Liver (tissue), 9 donors: ENCODE measurements around the gene EYA3. TPM values are rescaled to one million over a fixed set of nuclear protein-coding genes. Genes with fewer than 3 reads are reported as not detected.

ENCODE experiments used
- DNase-seq: peaks from one replicate; pipeline ENCODE4 v3.0.0-alpha.2; 2017; ENCODE audit warnings: low spot score
- H3K27ac ChIP-seq, 2 donors: one replicate each; pipeline ENCODE4 v1.7.0; 2013; ENCODE audit warnings: inconsistent platforms in 2 of 2, low read length in 2 of 2, control low read depth in 1 of 2, low read depth in 1 of 2, mild to moderate bottlenecking in 1 of 2
- H3K27me3 ChIP-seq, 4 donors: one replicate each; pipeline versions ENCODE4 v1.6.1 to v1.7.0; 2013; ENCODE audit warnings: low read length in 3 of 4, inconsistent platforms in 1 of 4, mild to moderate bottlenecking in 1 of 4, moderate library complexity in 1 of 4; ENCODE audit not compliant: control insufficient read depth in 4 of 4, insufficient read depth in 4 of 4
- H3K36me3 ChIP-seq, 4 donors: one replicate each; pipeline versions ENCODE4 v1.6.1 to v1.7.0; 2013; ENCODE audit warnings: low read length in 3 of 4, mild to moderate bottlenecking in 3 of 4, low read depth in 1 of 4, moderate library complexity in 1 of 4; ENCODE audit not compliant: control insufficient read depth in 4 of 4, insufficient read depth in 3 of 4
- H3K4me1 ChIP-seq, 4 donors: one replicate each; pipeline versions ENCODE4 v1.6.1 to v1.7.0; 2013; ENCODE audit warnings: low read length in 3 of 4, mild to moderate bottlenecking in 3 of 4, moderate library complexity in 1 of 4; ENCODE audit not compliant: control insufficient read depth in 4 of 4, insufficient read depth in 4 of 4
- H3K4me3 ChIP-seq, 3 donors: one replicate each; pipeline versions ENCODE4 v1.6.1 to v1.7.0; 2013; ENCODE audit warnings: low read length in 3 of 3, control low read depth in 1 of 3, low read depth in 1 of 3, mild to moderate bottlenecking in 1 of 3
- H3K9ac ChIP-seq, 2 donors: one replicate each; pipeline ENCODE4 v1.7.0; 2013; ENCODE audit warnings: low read length in 2 of 2, mild to moderate bottlenecking in 2 of 2, moderate library complexity in 2 of 2, control low read depth in 1 of 2, low read depth in 1 of 2
- H3K9me3 ChIP-seq, 4 donors: one replicate each; pipeline versions ENCODE4 v1.6.1 to v1.7.0; 2013; ENCODE audit warnings: low read length in 3 of 4; ENCODE audit not compliant: control insufficient read depth in 4 of 4
- EGR1 ChIP-seq, 2 donors: IDR thresholded peaks; 2 replicates each; pipeline ENCODE4 v1.6.1; 2016 to 2018; ENCODE audit warnings: antibody characterized with exemption in 2 of 2, low read depth in 2 of 2
- FOXA1 ChIP-seq: IDR thresholded peaks from 2 replicates; pipeline ENCODE4 v1.6.1; 2016; ENCODE audit warnings: antibody characterized with exemption
- FOXA2 ChIP-seq: IDR thresholded peaks from 2 replicates; pipeline ENCODE4 v1.6.1; 2016; ENCODE audit warnings: antibody characterized with exemption
- GABPA ChIP-seq, 2 donors: IDR thresholded peaks in 1 of 2; conservative IDR thresholded peaks in 1 of 2; 2 replicates each; pipeline ENCODE4 v1.6.1; 2016; ENCODE audit warnings: antibody characterized with exemption in 2 of 2, mild to moderate bottlenecking in 1 of 2, moderate library complexity in 1 of 2
- HNF4A ChIP-seq, 2 donors: conservative IDR thresholded peaks; 2 replicates each; pipeline ENCODE4 v1.6.1; 2016; ENCODE audit warnings: antibody characterized with exemption in 2 of 2, mild to moderate bottlenecking in 2 of 2
- HNF4G ChIP-seq: IDR thresholded peaks from 2 replicates; pipeline ENCODE4 v1.6.1; 2016; ENCODE audit warnings: antibody characterized with exemption
- JUND ChIP-seq, 2 donors: IDR thresholded peaks; 2 replicates each; pipeline ENCODE4 v1.6.1; 2016; ENCODE audit warnings: antibody characterized with exemption in 2 of 2
- NR2F2 ChIP-seq: IDR thresholded peaks from 2 replicates; pipeline ENCODE4 v1.6.1; 2016; ENCODE audit warnings: antibody characterized with exemption
- RAD21 ChIP-seq, 2 donors: IDR thresholded peaks; 2 replicates each; pipeline ENCODE4 v1.6.1; 2016; ENCODE audit warnings: antibody characterized with exemption in 2 of 2, mild to moderate bottlenecking in 2 of 2
- SP1 ChIP-seq: IDR thresholded peaks from 2 replicates; pipeline ENCODE4 v1.6.1; 2018; ENCODE audit warnings: antibody characterized with exemption, mild to moderate bottlenecking
- TAF1 ChIP-seq: conservative IDR thresholded peaks from 2 replicates; pipeline ENCODE4 v1.6.1; 2016; ENCODE audit warnings: antibody characterized with exemption, mild to moderate bottlenecking
- YY1 ChIP-seq: IDR thresholded peaks from 2 replicates; pipeline ENCODE4 v1.6.1; 2016; ENCODE audit warnings: antibody characterized with exemption, mild to moderate bottlenecking
- polyA plus RNA-seq, 2 donors: library from polyadenylated mRNA; stranded (reverse) in 1 of 2; unstranded in 1 of 2; fragments of 200-250 nt in 1 of 2; fragments of >200 nt in 1 of 2; fragmentation: Nextera tagmentation in 1 of 2; extraction: Ambion mirVana in 1 of 2; gene quantifications; one replicate each; pipeline versions ENCODE4 v1.2.1 to v1.2.3, GENCODE V29; 2013 to 2015
- total RNA-seq, 2 donors: library from RNA; depleted of rRNA; stranded (reverse); fragments of >200 nt; gene quantifications; one replicate each; pipeline ENCODE4 v1.2.3, GENCODE V29; 2014
- TF ChIP-seq, protein P1 (sequence below): IDR thresholded peaks from 2 replicates; pipeline ENCODE4 v1.6.1; 2016; ENCODE audit warnings: antibody characterized with exemption, mild to moderate bottlenecking
- TF ChIP-seq, protein P2 (sequence below): IDR thresholded peaks from 2 replicates; pipeline ENCODE4 v1.6.1; 2016; ENCODE audit warnings: antibody characterized with exemption
- TF ChIP-seq, protein P3 (sequence below): fragments of 150-350 bp; IDR thresholded peaks from 2 replicates; pipeline ENCODE4 v1.5.1; 2017; ENCODE audit warnings: improper control_type of control experiment, low read depth, low read length; ENCODE audit not compliant: missing input control
- TF ChIP-seq, protein P4 (sequence below): IDR thresholded peaks from 2 replicates; pipeline ENCODE4 v1.6.1; 2016; ENCODE audit warnings: antibody characterized with exemption
- TF ChIP-seq, protein P5 (sequence below): IDR thresholded peaks from 2 replicates; pipeline ENCODE4 v1.6.1; 2016; ENCODE audit warnings: antibody characterized with exemption
- donor health status: healthy.
- donor health status: healthy.
- donor health status: healthy.
- donor health status: healthy.
- donor health status: healthy.

Gene EYA3
- total and polyA plus RNA-seq, 4 donors: 3.6 to 12.6 (median 6.0) TPM

DNA sequence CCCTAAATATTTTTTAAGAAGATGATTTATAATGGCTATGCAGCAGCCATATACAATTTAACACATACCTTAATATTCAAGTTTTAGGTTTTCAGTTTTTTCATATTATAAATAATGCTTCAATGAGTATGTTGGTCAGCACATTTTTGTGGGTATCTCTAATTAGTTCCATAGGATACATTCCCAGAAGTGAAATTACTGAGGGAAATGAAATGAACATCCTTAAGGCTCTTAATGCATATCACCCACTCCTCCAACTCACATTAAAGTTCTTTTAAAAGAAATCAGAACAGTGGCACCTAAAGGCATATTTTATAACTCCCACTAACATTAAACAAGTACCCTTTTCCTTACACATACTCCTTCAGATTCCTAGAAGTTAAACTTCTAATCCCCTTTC lies 56.1 kb downstream of the EYA3 start:
- no peaks in the 10 kb centered on the region for H3K4me1 ChIP-seq
- DNase-seq: no peak
- H3K4me3 ChIP-seq: no peak overlapping the region
- TF ChIP-seq, protein P1, sequence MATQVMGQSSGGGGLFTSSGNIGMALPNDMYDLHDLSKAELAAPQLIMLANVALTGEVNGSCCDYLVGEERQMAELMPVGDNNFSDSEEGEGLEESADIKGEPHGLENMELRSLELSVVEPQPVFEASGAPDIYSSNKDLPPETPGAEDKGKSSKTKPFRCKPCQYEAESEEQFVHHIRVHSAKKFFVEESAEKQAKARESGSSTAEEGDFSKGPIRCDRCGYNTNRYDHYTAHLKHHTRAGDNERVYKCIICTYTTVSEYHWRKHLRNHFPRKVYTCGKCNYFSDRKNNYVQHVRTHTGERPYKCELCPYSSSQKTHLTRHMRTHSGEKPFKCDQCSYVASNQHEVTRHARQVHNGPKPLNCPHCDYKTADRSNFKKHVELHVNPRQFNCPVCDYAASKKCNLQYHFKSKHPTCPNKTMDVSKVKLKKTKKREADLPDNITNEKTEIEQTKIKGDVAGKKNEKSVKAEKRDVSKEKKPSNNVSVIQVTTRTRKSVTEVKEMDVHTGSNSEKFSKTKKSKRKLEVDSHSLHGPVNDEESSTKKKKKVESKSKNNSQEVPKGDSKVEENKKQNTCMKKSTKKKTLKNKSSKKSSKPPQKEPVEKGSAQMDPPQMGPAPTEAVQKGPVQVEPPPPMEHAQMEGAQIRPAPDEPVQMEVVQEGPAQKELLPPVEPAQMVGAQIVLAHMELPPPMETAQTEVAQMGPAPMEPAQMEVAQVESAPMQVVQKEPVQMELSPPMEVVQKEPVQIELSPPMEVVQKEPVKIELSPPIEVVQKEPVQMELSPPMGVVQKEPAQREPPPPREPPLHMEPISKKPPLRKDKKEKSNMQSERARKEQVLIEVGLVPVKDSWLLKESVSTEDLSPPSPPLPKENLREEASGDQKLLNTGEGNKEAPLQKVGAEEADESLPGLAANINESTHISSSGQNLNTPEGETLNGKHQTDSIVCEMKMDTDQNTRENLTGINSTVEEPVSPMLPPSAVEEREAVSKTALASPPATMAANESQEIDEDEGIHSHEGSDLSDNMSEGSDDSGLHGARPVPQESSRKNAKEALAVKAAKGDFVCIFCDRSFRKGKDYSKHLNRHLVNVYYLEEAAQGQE: no peak
- TF ChIP-seq, protein P2, sequence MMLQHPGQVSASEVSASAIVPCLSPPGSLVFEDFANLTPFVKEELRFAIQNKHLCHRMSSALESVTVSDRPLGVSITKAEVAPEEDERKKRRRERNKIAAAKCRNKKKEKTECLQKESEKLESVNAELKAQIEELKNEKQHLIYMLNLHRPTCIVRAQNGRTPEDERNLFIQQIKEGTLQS: no peak
- TF ChIP-seq TAF1 (no peak), HNF4G (no peak), JUND (IDR thresholded peaks at IDR 0.05) (no peak), FOXA2 (no peak), NR2F2 (no peak), SP1 (no peak), EGR1 (IDR thresholded peaks at IDR 0.05; ENCODE audit: low read depth in 2 of 2) (no peak), RAD21 (IDR thresholded peaks at IDR 0.05) (no peak)
- TF ChIP-seq, protein P3, sequence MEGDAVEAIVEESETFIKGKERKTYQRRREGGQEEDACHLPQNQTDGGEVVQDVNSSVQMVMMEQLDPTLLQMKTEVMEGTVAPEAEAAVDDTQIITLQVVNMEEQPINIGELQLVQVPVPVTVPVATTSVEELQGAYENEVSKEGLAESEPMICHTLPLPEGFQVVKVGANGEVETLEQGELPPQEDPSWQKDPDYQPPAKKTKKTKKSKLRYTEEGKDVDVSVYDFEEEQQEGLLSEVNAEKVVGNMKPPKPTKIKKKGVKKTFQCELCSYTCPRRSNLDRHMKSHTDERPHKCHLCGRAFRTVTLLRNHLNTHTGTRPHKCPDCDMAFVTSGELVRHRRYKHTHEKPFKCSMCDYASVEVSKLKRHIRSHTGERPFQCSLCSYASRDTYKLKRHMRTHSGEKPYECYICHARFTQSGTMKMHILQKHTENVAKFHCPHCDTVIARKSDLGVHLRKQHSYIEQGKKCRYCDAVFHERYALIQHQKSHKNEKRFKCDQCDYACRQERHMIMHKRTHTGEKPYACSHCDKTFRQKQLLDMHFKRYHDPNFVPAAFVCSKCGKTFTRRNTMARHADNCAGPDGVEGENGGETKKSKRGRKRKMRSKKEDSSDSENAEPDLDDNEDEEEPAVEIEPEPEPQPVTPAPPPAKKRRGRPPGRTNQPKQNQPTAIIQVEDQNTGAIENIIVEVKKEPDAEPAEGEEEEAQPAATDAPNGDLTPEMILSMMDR: no peak
- peaks cover 0 to 9% (median 4%) of the 10 kb centered on the region in 4 donors for H3K36me3 ChIP-seq
- H3K27me3 ChIP-seq: no peaks in the 10 kb centered on the region
- H3K9me3 ChIP-seq: no peaks in the 10 kb centered on the region
- no peak overlapping the region for H3K27ac ChIP-seq
- H3K9ac ChIP-seq: no peak overlapping the region

DNA sequence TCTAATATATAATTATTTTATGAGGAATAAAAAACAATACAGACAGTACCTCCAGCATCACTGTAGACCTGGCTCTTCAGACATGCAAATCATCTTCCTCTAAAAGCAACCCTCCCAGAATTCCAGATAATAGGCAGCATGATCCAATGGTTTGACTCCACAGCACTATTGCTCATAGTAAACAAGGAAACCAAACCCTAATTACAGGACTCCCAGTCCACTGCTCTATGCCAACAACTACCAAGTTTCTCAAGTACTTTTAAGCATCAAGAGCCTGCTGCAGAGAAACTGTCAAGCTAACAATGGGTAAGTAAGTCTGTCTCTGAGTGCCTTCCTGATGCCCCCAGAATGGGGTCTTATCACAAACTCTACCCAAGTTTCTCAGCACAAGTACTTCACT lies 57.2 kb downstream of the EYA3 start:
- H3K9me3 ChIP-seq: no peaks in the 10 kb centered on the region
- no peak overlapping the region for H3K27ac ChIP-seq
- H3K4me3 ChIP-seq: no peak overlapping the region
- TF ChIP-seq, protein P4, sequence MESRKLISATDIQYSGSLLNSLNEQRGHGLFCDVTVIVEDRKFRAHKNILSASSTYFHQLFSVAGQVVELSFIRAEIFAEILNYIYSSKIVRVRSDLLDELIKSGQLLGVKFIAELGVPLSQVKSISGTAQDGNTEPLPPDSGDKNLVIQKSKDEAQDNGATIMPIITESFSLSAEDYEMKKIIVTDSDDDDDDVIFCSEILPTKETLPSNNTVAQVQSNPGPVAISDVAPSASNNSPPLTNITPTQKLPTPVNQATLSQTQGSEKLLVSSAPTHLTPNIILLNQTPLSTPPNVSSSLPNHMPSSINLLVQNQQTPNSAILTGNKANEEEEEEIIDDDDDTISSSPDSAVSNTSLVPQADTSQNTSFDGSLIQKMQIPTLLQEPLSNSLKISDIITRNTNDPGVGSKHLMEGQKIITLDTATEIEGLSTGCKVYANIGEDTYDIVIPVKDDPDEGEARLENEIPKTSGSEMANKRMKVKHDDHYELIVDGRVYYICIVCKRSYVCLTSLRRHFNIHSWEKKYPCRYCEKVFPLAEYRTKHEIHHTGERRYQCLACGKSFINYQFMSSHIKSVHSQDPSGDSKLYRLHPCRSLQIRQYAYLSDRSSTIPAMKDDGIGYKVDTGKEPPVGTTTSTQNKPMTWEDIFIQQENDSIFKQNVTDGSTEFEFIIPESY: no peak
- TF ChIP-seq FOXA2 (no peak), YY1 (no peak), SP1 (no peak), HNF4A (conservative IDR thresholded peaks at IDR 0.05) (no peak), GABPA (IDR thresholded peaks at IDR 0.05 in 1 of 2, conservative IDR thresholded peaks at IDR 0.05 in 1 of 2) (no peak), RAD21 (IDR thresholded peaks at IDR 0.05) (no peak), FOXA1 (no peak), NR2F2 (no peak), HNF4G (no peak), JUND (IDR thresholded peaks at IDR 0.05) (no peak)
- TF ChIP-seq, protein P1: no peak
- TF ChIP-seq, protein P3: no peak
- TF ChIP-seq, protein P5, sequence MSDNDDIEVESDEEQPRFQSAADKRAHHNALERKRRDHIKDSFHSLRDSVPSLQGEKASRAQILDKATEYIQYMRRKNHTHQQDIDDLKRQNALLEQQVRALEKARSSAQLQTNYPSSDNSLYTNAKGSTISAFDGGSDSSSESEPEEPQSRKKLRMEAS: no peak
- DNase-seq: no peak
- no peaks in the 10 kb centered on the region for H3K27me3 ChIP-seq
- no peak overlapping the region for H3K9ac ChIP-seq
- no peaks in the 10 kb centered on the region for H3K4me1 ChIP-seq
- H3K36me3 ChIP-seq: peaks cover 0 to 9% (median 5%) of the 10 kb centered on the region in 4 donors
